HG02938 (cell line): Measurements from ENCODE around the gene COL8A1.
"Not testable (repeated sequence)": the region's sequence is repeated elsewhere in the genome, so short reads cannot be mapped to it uniquely, and the experiment has no call there.

Source experiments
- ATAC-seq: cut with Tn5 transposase; IDR thresholded peaks from one replicate; pipeline ENCODE4 v1.9.1; 2021; ENCODE audit warnings: mild to moderate bottlenecking, moderate library complexity; ENCODE audit not compliant: unreplicated experiment

Gene COL8A1

DNA sequence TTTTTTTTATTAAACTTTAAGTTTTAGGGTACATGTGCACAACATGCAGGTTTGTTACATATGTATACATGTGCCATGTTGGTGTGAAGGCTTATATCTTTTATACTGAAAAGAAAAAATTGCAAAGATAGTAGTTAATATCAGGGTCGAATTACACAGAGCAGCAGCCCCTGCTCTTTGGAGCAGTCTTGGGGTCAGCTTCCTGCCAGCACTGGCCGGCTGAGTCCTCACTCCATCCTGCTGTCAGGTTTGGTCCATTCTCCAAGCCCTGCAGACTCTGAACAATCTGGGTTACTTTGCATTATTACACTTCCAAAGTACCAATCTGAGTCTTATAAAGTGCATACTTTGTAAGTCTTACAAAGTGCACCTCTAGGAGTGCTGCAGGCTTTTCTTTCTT, 66.0 kb downstream of the COL8A1 start:
- no peak for ATAC-seq

DNA sequence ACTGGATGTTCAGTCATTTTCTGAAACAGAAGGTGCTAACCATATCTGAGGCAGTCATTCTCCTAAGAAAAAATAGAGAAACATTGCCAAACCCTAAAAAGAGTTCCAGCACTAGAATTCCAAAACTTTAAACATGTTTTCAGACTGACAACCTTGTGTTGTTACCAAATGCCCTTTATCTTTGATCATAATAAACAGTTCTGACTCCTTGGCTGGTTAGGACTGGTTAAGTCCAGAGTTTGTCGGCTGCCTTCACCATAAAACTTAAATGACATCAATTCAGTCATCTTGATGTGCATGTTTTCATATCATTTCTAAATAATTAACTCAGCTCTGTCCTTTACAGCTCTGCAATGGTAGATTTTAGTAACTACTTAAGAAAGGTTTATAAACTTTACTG, 68.0 kb downstream of the COL8A1 start:
- ATAC-seq = no peak

GRCh38 chr3:99708207-99708745, 69.9 kb downstream of the COL8A1 start:
- no peak for ATAC-seq

GRCh38 chr3:99709686-99710085, 71.3 kb downstream of the COL8A1 start:
- ATAC-seq = no peak

- no peak for ATAC-seq
These were observed 71.7 kb downstream of the COL8A1 start for GRCh38 chr3:99710094-99710493.

- no peak for ATAC-seq
These were observed 73.0 kb downstream of the COL8A1 start for GRCh38 chr3:99711351-99711750.

DNA sequence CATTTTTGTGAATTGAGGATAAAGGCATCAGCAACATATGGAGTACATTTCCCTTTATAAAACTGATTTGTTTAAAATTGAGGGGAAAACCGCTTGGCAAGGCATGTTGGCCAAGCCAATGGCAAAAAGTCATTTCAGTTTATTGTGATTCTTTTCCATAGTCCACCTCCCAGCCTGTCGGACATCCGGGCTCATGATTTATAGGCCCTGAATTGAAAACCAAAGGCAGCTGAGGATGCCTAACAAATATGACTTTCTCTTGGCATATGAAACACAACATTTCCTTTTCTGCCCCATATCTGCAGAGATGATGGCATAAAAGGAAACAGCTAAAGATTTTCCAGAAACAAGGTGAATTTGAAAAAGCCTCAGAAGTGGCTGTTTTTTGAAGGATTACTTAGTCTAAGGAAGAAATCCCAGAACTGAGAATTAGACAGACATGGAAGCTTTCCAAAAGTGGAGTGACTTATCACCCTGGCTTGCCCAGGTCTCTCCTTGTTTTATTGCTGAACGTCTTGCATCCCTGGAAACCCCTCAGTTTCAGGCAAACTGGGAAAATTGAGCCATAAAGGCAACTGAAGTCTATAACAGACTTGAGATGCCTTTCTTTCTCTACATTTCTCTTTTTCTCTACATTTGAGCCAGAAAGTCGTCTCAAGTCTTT, 74.0 kb downstream of the COL8A1 start:
- no peak for ATAC-seq

GRCh38 chr3:99713440-99713839, 75.0 kb downstream of the COL8A1 start:
- ATAC-seq = no peak

- ATAC-seq = no peak
These were observed 75.8 kb downstream of the COL8A1 start for GRCh38 chr3:99714146-99714545.

DNA sequence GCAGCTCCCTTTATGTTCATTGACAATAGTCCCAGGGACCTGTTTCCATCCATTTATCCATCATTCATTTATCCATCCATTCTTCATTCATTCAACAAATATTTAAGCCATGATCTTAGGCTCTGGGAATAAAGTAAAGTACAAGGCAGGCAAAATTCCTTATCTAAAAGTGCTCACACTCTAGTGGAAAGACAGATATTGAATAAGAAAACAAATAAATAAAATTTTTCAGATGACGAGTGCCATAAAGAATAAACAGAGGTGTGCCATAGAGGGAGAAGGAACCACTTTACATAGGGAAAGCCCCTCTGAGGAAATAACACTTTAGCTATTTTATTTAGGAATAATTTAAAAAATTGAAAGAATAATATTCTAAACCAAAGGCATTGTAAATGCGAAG, 76.2 kb downstream of the COL8A1 start:
- ATAC-seq = no peak

GRCh38 chr3:99716463-99716995, 78.1 kb downstream of the COL8A1 start:
- no peak for ATAC-seq

DNA sequence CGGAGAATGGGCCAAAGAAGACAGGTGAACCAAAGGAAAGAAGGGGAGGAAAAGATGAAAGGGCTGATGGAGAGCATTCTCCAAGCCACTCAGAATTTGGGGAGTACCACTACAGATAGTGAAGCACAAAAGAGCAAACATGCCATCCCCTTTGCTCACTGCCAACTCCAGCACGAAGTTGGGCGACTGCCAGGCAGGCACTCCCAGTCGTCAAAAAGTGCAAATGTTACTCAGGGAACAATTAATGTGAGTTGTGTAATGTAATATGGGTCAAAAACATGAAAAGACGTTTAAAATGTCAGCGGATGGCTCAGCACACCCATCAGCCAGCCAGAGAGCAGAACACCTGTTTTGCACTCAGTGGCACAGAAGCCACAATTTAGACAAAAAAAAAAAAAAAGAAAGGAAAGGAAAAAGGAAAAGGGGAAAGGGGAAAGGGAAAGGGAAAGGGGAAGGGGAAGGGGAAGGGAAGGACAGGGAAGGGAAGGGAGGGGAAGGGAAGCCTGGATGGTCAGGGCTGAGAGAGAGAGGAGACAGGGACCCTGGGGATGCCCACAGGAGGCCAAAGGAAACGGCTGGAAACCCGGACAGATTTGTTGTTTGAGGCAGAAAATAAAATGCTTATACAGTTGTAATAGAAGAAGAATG, 82.7 kb downstream of the COL8A1 start:
- no peak for ATAC-seq

DNA sequence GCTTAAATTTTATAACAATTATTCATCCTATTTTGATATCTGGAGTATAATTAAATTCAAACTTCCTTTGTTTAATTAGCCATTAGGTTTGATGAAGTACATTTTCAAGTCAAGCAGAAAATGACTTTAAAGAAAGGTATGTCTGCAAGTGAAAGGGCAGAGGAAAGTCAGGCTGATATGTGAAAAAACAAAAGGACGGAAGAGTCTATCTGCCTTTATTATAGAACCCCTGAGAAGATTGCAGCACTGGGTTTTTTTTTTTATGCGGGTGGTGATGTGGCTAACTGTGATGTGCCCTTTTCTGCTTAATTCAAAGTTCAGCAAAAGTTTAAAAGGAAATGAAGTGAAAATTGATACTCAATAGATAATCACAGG, 83.2 kb downstream of the COL8A1 start:
- no peak for ATAC-seq

- ATAC-seq = no peak
These were observed 85.9 kb downstream of the COL8A1 start for GRCh38 chr3:99724276-99724675.

DNA sequence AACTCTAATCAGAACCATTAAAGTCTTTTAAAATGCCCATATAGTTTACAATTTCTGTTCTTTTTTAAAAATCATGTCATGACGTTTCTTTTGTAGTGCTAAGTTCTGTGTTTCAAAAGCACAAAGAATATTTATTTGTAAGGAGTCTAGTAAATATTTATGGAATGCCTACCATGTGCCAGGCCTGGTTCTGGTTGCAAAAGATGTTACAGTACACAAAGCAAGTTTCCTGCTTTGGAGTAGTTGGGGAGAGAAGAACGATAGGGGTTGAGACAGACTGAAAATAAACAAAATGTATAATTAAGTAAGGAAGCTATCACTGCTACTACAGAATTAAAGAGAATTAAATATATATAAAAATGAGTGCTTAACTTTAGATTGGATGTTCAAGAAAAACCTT, 92.5 kb downstream of the COL8A1 start:
- ATAC-seq = no peak

GRCh38 chr3:99731499-99731898, 93.1 kb downstream of the COL8A1 start:
- ATAC-seq = peak; percentile 78

GRCh38 chr3:99740371-99740770, 102.0 kb downstream of the COL8A1 start:
- not testable (repeated sequence) for ATAC-seq

- ATAC-seq = no peak
These were observed 103.2 kb downstream of the COL8A1 start for GRCh38 chr3:99741588-99741987.

GRCh38 chr3:99747915-99748314, 109.5 kb downstream of the COL8A1 start:
- no peak for ATAC-seq

DNA sequence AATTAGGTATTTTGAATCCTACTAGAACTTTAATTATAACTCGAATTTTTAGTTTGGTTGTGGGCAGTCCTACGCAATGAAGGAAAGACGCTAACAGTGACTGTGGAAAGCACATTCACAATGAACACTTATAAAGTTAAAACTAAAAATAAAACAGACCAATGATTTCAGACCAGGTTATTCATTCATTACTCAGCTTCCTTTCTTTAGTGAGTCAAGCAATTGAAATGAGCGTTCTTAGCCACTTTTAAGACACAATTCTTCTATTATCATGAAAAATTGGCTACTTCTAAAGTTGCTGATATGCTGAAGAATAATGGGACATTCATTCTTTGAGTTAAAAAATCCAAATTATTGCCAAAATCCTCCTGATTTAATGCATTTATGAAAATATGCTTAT, 113.3 kb downstream of the COL8A1 start:
- no peak for ATAC-seq

- ATAC-seq = peak; percentile 89
These were observed 115.0 kb downstream of the COL8A1 start for GRCh38 chr3:99753268-99753975.

DNA sequence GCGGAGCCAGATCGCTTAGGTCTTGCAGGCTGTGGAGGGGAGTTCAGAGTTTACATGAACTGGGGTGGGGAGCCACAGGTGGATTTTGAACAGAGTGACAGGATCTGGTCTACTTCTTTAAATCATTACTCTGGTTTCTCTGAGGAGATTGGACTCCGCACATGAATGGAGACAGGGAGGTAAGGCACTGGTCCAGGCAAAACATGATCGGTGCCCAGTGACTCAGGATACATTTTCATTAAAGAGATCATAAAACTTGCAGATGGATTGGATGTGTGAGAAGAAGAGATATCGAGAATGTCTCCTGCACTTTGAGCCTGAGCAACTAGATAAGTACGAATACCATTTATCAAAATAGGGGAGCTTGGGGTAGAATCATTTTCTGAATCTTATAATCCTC, 117.4 kb downstream of the COL8A1 start:
- ATAC-seq = no peak
